Activated CD4-positive, alpha-beta T cell treated with anti-CD3 and anti-CD28 coated beads, Interleukin-2, Interleukin-6, amounts not matched to agents 100 ng/mL and 50 ng/mL, durations not matched to agents 16 hours and 8 hours (primary cell): ENCODE measurements around the gene PLP1.

Source experiments
- DNase-seq: peaks from one replicate; pipeline ENCODE4 v3.0.0-alpha.2; 2020

PLP1 gene

GRCh38 chrX:103831803-103832544, 55.3 kb downstream of the PLP1 start, which contains the start of gene RAB9B:
Gene RAB9B, minus strand, starts transcription at chrX:103832257. Its CDS starts 6,473 bp downstream, at chrX:103825784.
- peak; percentile 14 for DNase-seq

- DNase-seq, result peak; percentile 48
Observed at GRCh38 chrX:103839404-103839803, 62.8 kb downstream of the PLP1 start.
